Panc1 (cell line): ENCODE measurements around the gene LRFN3.

Source experiments
- CTCF ChIP-seq: fragments of 450-650 bp; IDR thresholded peaks from 2 replicates; pipeline ENCODE4 v1.5.1; 2017; ENCODE audit warnings: mild to moderate bottlenecking
- POLR2AphosphoS5 ChIP-seq: IDR thresholded peaks from 2 replicates; pipeline ENCODE4 v1.6.1; 2012; ENCODE audit warnings: mild to moderate bottlenecking, low read depth, low read length, moderate library complexity

GRCh38 chr19:35931161-35931873 is 4.9 kb upstream of the LRFN3 start:
- TF ChIP-seq CTCF (peak; percentile 99), POLR2AphosphoS5 (peak; percentile 97)
